ENCODE results near the gene SRC.
"Not testable (repeated sequence)": the region's sequence is repeated elsewhere in the genome, so short reads cannot be mapped to it uniquely, and the experiment has no call there.

Gene SRC

GRCh38 chr20:37365760-37366638 is 20.1 kb downstream of the SRC start:
- no peak for DNase-seq

GRCh38 chr20:37366743-37367142 is 20.8 kb downstream of the SRC start:
- DNase-seq = no peak

- no peak for DNase-seq
Observed at GRCh38 chr20:37369846-37370245, 23.9 kb downstream of the SRC start.

- not testable (repeated sequence) for DNase-seq
Observed at GRCh38 chr20:37371845-37372244, 25.9 kb downstream of the SRC start.

- DNase-seq = no peak
Observed at GRCh38 chr20:37372441-37372840, 26.5 kb downstream of the SRC start.

GRCh38 chr20:37373020-37373598 is 27.2 kb downstream of the SRC start:
- DNase-seq = no peak

GRCh38 chr20:37375227-37375626 is 29.3 kb downstream of the SRC start:
- no peak for DNase-seq

GRCh38 chr20:37376324-37376723 is 30.4 kb downstream of the SRC start:
- no peak for DNase-seq

GRCh38 chr20:37376791-37377190 is 30.9 kb downstream of the SRC start:
- no peak for DNase-seq

- no peak for DNase-seq
Observed at GRCh38 chr20:37377346-37378081, 31.6 kb downstream of the SRC start.

- no peak for DNase-seq
Observed at GRCh38 chr20:37378420-37378784, 32.5 kb downstream of the SRC start.

- no peak for DNase-seq
Observed at GRCh38 chr20:37378785-37379598, 33.1 kb downstream of the SRC start.

- DNase-seq = no peak
Observed at GRCh38 chr20:37379967-37380828, 34.3 kb downstream of the SRC start.

GRCh38 chr20:37380864-37381579 is 35.1 kb downstream of the SRC start:
- no peak for DNase-seq

GRCh38 chr20:37381621-37382471 is 35.9 kb downstream of the SRC start:
- no peak for DNase-seq

- no peak for DNase-seq
Observed at GRCh38 chr20:37382482-37383120, 36.7 kb downstream of the SRC start.

- DNase-seq = no peak
Observed at GRCh38 chr20:37383229-37383989, 37.5 kb downstream of the SRC start.

GRCh38 chr20:37384683-37385174 is 38.8 kb downstream of the SRC start:
- peak; percentile 74 for DNase-seq

GRCh38 chr20:37385176-37385575 is 39.2 kb downstream of the SRC start:
- DNase-seq = no peak
